ENCODE measurements around the gene GMPPA.

DNA sequence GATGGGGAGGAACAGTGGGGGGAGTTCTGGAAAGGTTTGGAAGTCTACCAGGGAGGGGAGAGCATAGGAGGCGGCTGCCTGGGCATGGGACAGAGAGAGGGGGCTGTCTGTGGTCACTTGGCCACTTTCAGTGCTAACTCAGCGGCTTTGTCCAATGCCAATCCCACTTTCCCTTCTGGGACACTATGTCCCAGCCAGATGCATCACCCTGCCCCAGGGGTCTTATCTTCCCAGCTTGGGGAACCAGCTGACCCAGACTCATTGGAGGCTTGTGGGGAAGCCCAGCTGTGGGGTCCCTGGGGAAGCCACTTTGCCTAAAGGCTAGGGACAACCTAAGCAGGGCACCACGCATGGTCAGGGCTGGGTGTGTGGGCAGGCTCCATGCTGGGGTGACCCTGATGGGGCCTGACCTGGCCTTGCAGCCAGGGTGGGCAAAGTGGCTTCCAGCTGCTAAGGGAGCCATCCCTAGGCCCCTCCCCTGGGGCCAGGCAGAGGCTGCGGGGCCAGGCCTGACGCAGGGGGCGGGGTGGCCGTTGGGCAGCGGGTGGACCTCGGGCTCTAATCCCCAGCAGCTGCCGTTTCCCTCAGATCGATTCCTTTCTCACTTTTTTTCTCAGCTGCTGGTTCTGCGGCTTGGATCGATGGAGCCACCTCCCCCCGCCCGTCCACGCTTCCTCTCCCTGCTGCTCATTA is 14.0 kb downstream of the GMPPA start:
- no peak for TF ChIP-seq POLR2A (IDR thresholded peaks at IDR 0.05)
- no peak for TF ChIP-seq CTCF (IDR thresholded peaks at IDR 0.05 in 8 of 11, conservative IDR thresholded peaks at IDR 0.05 in 3 of 11)
- no peak for TF ChIP-seq POLR2AphosphoS5 (IDR thresholded peaks at IDR 0.05)

Measured in spleen (tissue), 7 donors.